Uterus (tissue), 2 donors: ENCODE results near the gene KCTD13.

Source experiments
- CTCF ChIP-seq, 4 experiments: fragments of 200-600 bp in 2 of 4; fragments of 450-650 bp in 2 of 4; sonication (generic) in 2 of 4; IDR thresholded peaks; one replicate each; pipeline ENCODE4 v1.5.1; 2016 to 2019; ENCODE audit warnings: antibody characterized with exemption in 4 of 4, mild to moderate bottlenecking in 2 of 4, moderate library complexity in 1 of 4
- POLR2A ChIP-seq, 2 donors: fragments of 450-650 bp; IDR thresholded peaks; one replicate each; pipeline ENCODE4 v1.6.1; 2016; ENCODE audit warnings: antibody characterized with exemption in 2 of 2, mild to moderate bottlenecking in 1 of 2, moderate library complexity in 1 of 2

- TF ChIP-seq CTCF (IDR thresholded peaks at IDR 0.05) (no peak), POLR2A (IDR thresholded peaks at IDR 0.05) (no peak)
These were observed 49.1 kb upstream of the KCTD13 start for GRCh38 chr16:29975134-29975538.
